GM12864 (cell line): ENCODE data around the gene FKBP5.
"Not testable (repeated sequence)": the region's sequence is repeated elsewhere in the genome, so short reads cannot be mapped to it uniquely, and the experiment has no call there.

Experiments
- DNase-seq: peaks from one replicate; pipeline ENCODE4 v3.0.0-alpha.2; 2011; ENCODE audit warnings: low read depth
- H3K4me3 ChIP-seq: 2 replicates; pipeline ENCODE4 v1.5.1; 2011; ENCODE audit warnings: mild to moderate bottlenecking, low read depth, low read length, control low read depth
- CTCF ChIP-seq: IDR thresholded peaks from 2 replicates; pipeline ENCODE4 v1.5.1; 2011; ENCODE audit warnings: low read depth, mild to moderate bottlenecking, moderate library complexity, low read length, control low read depth, inconsistent platforms; ENCODE audit errors: missing control alignments

FKBP5 gene

DNA sequence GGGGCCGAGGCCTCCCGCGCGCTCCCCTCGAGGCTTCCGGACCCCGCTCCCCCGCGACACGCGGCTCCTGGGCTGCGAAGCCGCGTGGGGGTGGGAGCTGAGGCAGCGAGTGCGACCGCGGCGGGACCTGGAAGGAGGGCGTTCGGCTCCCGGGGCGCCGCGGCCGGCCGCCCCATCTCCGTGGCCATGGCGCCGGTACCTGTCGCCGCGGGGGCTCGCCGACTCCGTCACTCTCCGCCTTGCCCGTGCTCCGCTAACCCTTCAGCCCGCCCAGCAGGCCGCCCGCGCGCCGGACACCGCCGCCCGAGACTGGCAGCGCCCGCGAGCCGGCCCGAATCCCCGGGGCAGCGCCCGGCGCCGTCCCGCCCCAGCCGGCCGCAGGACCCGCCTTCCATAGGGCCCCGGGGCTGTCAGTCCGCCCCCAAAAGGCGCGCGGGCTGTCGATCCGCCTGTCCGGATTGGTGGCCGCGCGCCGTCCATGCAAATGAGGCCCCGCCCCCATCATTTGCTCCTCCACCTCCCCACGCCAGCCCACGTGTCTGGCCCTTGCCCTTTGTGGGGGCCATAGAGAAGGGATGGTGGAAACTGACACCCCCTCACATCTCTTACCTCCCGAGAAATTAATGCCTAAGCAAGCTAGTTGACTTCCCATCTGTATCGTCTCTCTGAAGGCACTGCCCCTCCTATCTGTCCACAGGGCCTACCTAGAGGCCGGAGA, at the start of gene FKBP5:
Gene FKBP5 (minus strand): TSS at position 311 of the 718 bp plus-strand sequence. CDS start 46,091 bp downstream, outside the sequence.
- H3K4me3 ChIP-seq = peak within 1 kb of the TSS; percentile 55
- DNase-seq = peak; percentile 54
- no peak for TF ChIP-seq CTCF

- TF ChIP-seq CTCF = peak; percentile 71
- peak; percentile 55 for DNase-seq
- no peak overlapping the region for H3K4me3 ChIP-seq
These were observed 48.9 kb upstream of the FKBP5 start for GRCh38 chr6:35737413-35738211.

DNA sequence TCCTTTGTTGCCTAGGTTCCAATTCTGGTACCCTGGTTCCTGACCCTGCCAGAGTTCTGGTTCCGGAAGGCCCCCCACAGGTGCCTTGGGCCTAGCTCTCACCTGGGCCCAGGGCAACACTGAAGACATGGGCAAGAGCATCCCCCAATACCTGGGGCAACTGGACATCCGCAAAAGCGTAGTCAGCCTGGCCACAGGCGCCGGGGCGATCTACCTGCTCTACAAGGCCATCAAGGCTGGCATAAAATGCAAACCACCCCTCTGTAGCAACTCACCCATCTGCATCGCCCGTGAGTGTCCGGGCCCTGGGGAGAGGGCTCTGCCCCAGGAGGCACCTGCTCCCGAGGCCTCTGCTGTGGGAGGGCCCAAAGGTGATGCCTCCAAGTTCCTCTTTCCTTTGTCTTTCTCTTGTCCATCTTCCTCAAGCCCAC, 48.3 kb upstream of the FKBP5 start, which contains the start of gene ARMC12:
Gene ARMC12 (plus strand): TSS at position 51 of the 431 bp plus-strand sequence. CDS start 77 bp downstream, at position 128.
- H3K4me3 ChIP-seq = no peak within 1 kb of the TSS
- no peak for TF ChIP-seq CTCF
- no peak for DNase-seq

DNA sequence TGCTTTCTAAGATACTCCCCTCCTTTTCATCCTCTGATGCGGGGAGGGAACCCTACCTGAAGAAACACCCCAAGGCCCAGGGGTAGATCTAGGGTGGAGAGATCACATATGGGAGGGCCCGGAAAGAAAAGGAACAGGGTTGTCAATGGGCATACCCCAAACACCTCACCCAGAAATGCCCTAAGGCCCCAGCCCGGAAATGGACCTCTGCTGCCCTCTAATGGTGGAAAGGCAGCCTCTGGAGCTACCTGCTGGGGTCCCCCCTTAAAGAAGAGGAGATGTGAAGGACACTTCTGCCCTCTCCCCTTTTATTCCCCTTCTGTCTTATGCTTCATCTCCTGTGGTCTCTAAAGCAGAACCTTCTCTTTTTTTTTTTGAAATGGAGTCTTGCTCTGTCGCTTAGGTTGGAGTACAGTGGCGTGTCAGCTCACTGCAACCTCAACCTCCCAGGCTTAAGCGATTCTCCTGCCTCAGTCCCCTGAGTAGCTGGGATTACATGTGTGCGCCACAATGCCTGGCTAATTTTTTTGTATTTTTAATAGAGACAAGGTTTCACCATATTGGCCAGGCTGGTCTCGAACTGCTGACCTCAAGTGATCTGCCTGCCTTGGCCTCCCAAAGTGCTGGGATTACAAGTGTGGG, 47.7 kb upstream of the FKBP5 start:
- H3K4me3 ChIP-seq = no peak overlapping the region
- TF ChIP-seq CTCF = peak; percentile 93
- DNase-seq = no peak

DNA sequence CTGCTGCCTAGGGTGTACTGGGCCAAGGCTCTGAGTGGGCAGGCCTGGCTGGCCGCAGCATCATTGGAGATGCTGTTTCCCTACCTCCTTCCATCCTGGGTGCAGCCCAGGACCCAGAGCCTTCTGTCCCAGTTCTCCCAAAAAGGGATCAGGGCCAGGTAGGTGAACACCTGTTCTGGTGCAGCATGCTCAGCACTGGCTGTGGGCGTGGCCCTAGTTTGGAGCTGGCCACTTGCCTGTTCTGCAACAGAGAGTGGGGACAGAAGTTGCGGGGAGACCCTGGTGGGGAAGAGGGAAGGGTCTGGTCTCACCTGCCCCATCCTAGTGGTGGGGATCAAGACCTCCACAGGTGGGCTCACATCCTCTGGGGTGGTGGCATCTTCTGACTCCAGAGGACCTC, 46.7 kb upstream of the FKBP5 start:
- no peak overlapping the region for H3K4me3 ChIP-seq
- no peak for DNase-seq
- no peak for TF ChIP-seq CTCF

DNA sequence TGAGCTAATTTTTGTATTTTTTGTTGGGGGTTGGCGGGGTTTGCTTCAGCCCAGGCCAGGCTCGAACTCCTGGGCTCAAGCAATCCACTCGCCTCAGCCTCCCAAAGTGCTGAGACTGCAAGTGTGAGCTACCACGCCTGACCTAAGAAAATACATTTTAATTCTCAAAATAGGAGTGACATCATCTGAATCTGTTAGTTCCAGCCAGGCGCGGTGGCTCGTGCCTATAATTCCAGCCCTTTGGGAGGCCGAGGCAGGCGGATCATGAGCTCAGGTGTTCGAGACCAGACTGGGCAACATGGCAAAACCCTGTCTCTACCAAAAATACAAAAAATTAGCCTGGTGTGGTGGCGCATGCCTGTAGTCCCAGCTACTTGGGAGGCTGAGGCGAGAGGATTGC, 45.6 kb upstream of the FKBP5 start:
- not testable (repeated sequence) for DNase-seq, H3K4me3 ChIP-seq

GRCh38 chr6:35733633-35734032, 44.9 kb upstream of the FKBP5 start:
- H3K4me3 ChIP-seq = no peak overlapping the region
- no peak for DNase-seq
- TF ChIP-seq CTCF = no peak
